BJ (cell line): ENCODE results near the gene MIB2. TPM values are rescaled to one million over a fixed set of nuclear protein-coding genes. Genes with fewer than 3 reads are reported as not detected.

ENCODE experiments used
- CTCF ChIA-PET: fragments of 350-600 bp; formaldehyde crosslinking; extraction: SDS; loops from one replicate; lab custom pipeline; 2021; ENCODE audit warnings: antibody characterized with exemption, inconsistent platforms; lab: Yijun Ruan, JAX
- POLR2A ChIA-PET: fragments of 300-600 bp; sonication (Branson Sonifier 250); formaldehyde crosslinking; extraction: SDS; loops from one replicate; lab custom pipeline; 2021; ENCODE audit warnings: antibody characterized with exemption; lab: Charles Lee
- DNase-seq: peaks from one replicate; pipeline ENCODE4 v3.0.0-alpha.2; 2011; ENCODE audit warnings: low read depth
- H3K27me3 ChIP-seq: 2 replicates; pipeline ENCODE4 v1.6.0; 2011; ENCODE audit warnings: low read length; ENCODE audit not compliant: control insufficient read depth, insufficient read depth
- H3K36me3 ChIP-seq: 2 replicates; pipeline ENCODE4 v1.5.1; 2011; ENCODE audit warnings: low read length; ENCODE audit not compliant: control insufficient read depth, insufficient read depth
- H3K4me3 ChIP-seq: 2 replicates; pipeline ENCODE4 v1.5.1; 2011; ENCODE audit warnings: low read depth, mild to moderate bottlenecking, control low read depth, low read length
- CTCF ChIP-seq: IDR thresholded peaks from 2 replicates; pipeline ENCODE4 v1.5.1; 2011; ENCODE audit warnings: low read depth, mild to moderate bottlenecking, control low read depth, inconsistent platforms, low read length, moderate library complexity; ENCODE audit not compliant: insufficient read depth
- polyA plus RNA-seq: library from polyadenylated mRNA; depleted of rRNA; stranded (reverse); fragments of >200 nt; gene quantifications from 2 replicates; pipeline ENCODE4 v1.2.3, GENCODE V29; 2011

Gene MIB2
- polyA plus RNA-seq, 1 experiment, result 23.1 TPM

GRCh38 chr1:1601564-1602303 is 13.6 kb upstream of the MIB2 start:
- peaks cover 5% of the 10 kb centered on the region; the same call in 1 of the 2 replicates for H3K27me3 ChIP-seq
- POLR2A ChIA-PET, result no interaction called here
- no peak for TF ChIP-seq CTCF
- no peak overlapping the region for H3K4me3 ChIP-seq
- H3K36me3 ChIP-seq, result no peaks in the 10 kb centered on the region
- DNase-seq, result no peak
- CTCF ChIA-PET, result interaction anchor here (3.4 kb wide), 1 partner anchor 13 kb away, joined by 13 read pairs; the partner anchor contains the start of gene MIB2

DNA sequence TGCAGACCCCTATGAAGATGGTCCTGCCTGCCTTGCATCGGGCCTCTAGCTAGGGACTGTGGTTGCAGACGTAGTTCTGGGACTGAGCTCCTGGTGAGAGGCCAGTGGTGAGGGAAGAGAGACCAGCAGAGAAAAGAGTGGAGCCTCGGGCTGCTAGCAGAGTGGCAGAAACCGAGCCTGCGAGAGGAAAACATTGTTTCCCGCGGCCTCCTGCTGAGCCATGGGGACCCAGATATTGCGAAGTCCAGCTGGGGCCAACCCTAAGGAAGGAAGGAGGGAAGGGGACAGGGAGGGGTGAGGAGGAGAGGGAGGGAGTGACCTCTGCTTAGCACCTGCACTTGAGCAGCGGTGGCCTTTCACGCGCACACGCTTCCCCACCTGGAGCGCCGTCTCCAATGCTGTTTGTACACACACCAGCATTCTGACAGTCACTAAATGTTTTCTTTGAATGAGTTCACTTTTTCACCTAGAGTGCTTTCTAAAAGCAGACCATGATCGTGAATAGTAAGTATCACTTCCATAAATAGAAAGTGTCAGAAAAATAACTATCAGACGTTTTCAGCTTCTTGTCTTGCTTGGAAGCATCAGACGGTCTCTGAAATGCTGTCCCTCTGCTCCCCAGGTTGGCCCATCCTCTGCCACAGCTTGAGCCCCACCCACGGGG is 12.9 kb upstream of the MIB2 start:
- Histone ChIP-seq H3K4me3 (no peak overlapping the region), H3K36me3 (no peaks in the 10 kb centered on the region), H3K27me3 (peaks cover 2% of the 10 kb centered on the region; the same call in 1 of the 2 replicates)
- TF ChIP-seq CTCF, result no peak
- ChIA-PET POLR2A (no interaction called here), CTCF (interaction anchor here (3.4 kb wide), 1 partner anchor 12 kb away, joined by 13 read pairs; the partner anchor contains the start of gene MIB2)
- DNase-seq, result no peak

- Histone ChIP-seq H3K36me3 (no peaks in the 10 kb centered on the region), H3K27me3 (peaks cover 2% of the 10 kb centered on the region; the same call in 1 of the 2 replicates), H3K4me3 (no peak overlapping the region)
- no peak for TF ChIP-seq CTCF
- ChIA-PET CTCF (interaction anchor here (3.4 kb wide), 1 partner anchor 11 kb away, joined by 13 read pairs; the partner anchor contains the start of gene MIB2), POLR2A (no interaction called here)
- DNase-seq, result no peak
Measured at GRCh38 chr1:1602968-1603506, 12.3 kb upstream of the MIB2 start.

- DNase-seq, result no peak
- no peaks in the 10 kb centered on the region for H3K27me3 ChIP-seq
- ChIA-PET POLR2A (no interaction called here), CTCF (interaction anchor here (3.4 kb wide), 1 partner anchor 11 kb away, joined by 13 read pairs; the partner anchor contains the start of gene MIB2)
- no peak for TF ChIP-seq CTCF
- no peak overlapping the region for H3K4me3 ChIP-seq
- H3K36me3 ChIP-seq, result no peaks in the 10 kb centered on the region
Measured at GRCh38 chr1:1603671-1604373, 11.5 kb upstream of the MIB2 start.
